Kidney (tissue), 14 donors: ENCODE data around the gene MAN1A1. TPM values are rescaled to one million over a fixed set of nuclear protein-coding genes. Genes with fewer than 3 reads are reported as not detected.

Experiments used
- DNase-seq, 5 donors: peaks; one replicate each; pipeline ENCODE4 v3.0.0-alpha.2; 2013 to 2020
- FAIRE-seq: peaks from 2 replicates; lab custom pipeline; 2012; peaks lifted over from hg19 to GRCh38; lab: Jason Lieb, UNC
- H3K27ac ChIP-seq, 2 donors: one replicate each; pipeline ENCODE4 v1.7.0; 2013; ENCODE audit warnings: low read depth in 2 of 2, low read length in 2 of 2, inconsistent platforms in 1 of 2
- H3K27me3 ChIP-seq: one replicate; pipeline ENCODE4 v1.7.1; 2013; ENCODE audit warnings: low read length, inconsistent platforms; ENCODE audit not compliant: control insufficient read depth, insufficient read depth
- H3K36me3 ChIP-seq, 3 donors: one replicate each; pipeline versions ENCODE4 v1.7.0 to v1.7.1; 2013; ENCODE audit warnings: low read length in 3 of 3, control low read depth in 1 of 3, inconsistent platforms in 1 of 3; ENCODE audit not compliant: insufficient read depth in 3 of 3, control insufficient read depth in 2 of 3
- H3K4me1 ChIP-seq, 3 donors: one replicate each; pipeline versions ENCODE4 v1.7.0 to v1.7.1; 2013; ENCODE audit warnings: low read length in 3 of 3, inconsistent platforms in 1 of 3, low read depth in 1 of 3; ENCODE audit not compliant: control insufficient read depth in 2 of 3, insufficient read depth in 2 of 3
- H3K4me3 ChIP-seq, 3 donors: one replicate each; pipeline versions ENCODE4 v1.7.0 to v1.8.1; 2013; ENCODE audit warnings: low read length in 3 of 3, control low read depth in 1 of 3, inconsistent platforms in 1 of 3
- H3K9ac ChIP-seq, 3 donors: one replicate each; pipeline versions ENCODE4 v1.7.0 to v1.7.1; 2013; ENCODE audit warnings: low read length in 3 of 3, control low read depth in 1 of 3, inconsistent platforms in 1 of 3
- H3K9me3 ChIP-seq, 3 donors: one replicate each; pipeline versions ENCODE4 v1.7.0 to v1.7.1; 2013; ENCODE audit warnings: low read length in 3 of 3, control low read depth in 1 of 3, inconsistent platforms in 1 of 3; ENCODE audit not compliant: control insufficient read depth in 2 of 3, insufficient read depth in 1 of 3
- CTCF ChIP-seq: IDR thresholded peaks from 3 replicates; pipeline ENCODE4 v1.5.1; 2012; ENCODE audit warnings: mild to moderate bottlenecking, moderate library complexity, borderline replicate concordance; ENCODE audit not compliant: insufficient read depth; ENCODE audit errors: extremely low read depth
- intact Hi-C: fragments of 100-400 bp; cut with DNase I; formaldehyde crosslinking; loops from one replicate; pipeline ENCODE4 v1.11.1; 2022
- polyA plus RNA-seq: library from polyadenylated mRNA; stranded (reverse); fragments of 350-450 nt; fragmentation: Illumina TruSeq; extraction: RNeasy Lipid Tissue Mini Kit (QIAGEN cat#74804); gene quantifications from one replicate; pipeline ENCODE4 v1.2.3, GENCODE V29; 2014; ENCODE audit warnings: low read depth, low replicate concordance; ENCODE audit not compliant: insufficient read depth
- total RNA-seq: library from RNA; stranded (reverse); fragmentation: NEBNext Ultra II Directional; extraction: Animal tissue kit (Norgen Biotek cat#: 25700); gene quantifications from one replicate; pipeline ENCODE4 v1.2.1, GENCODE V29; 2021
- donor health status: control.
- donor health status: control.
- donor health status: control.
- donor health status: control.
- donor health status: control.
- donor health status: DM: yes; HTN: yes; CAD: no.
- donor health status: Normal renal cell carcinoma (clear cell type).

MAN1A1 gene
- total and polyA plus RNA-seq, 2 donors from 2014 or later = 30.4 to 68.5 TPM

DNA sequence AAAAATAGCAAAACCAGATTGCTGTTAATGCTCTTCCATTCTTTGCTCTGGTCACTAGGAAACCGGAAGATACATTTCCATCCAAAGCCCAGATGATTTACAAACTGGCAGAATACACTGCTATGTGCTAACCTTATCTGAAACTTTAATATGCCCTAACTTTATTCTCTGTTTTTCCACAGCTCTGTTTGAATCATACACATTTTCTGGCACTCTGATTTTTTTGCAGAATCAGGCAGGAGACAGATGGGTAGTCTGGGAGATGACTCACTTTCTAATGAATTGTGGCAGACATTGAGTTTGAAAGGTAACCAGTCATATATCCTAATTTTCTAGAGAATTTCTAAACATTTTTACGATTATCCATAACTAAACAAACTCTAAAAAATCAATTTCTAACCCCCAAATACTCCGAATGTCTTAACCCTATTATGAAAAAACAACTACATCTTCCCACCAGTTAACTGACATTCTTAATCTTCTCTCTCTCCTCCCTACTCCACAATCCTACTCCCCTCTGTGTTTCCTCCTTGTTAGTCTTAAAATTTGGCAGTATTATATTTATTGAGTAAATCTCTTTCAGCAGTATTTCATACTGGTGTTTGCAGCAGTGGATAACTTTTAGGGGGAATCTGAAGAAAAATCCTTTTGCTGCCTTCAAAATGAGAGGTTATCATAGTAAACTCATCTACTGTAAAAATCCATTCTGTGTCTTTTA is 63.5 kb downstream of the MAN1A1 start:
- H3K9ac ChIP-seq = no peak overlapping the region
- no peak for DNase-seq
- H3K4me1 ChIP-seq = peaks cover 0 to 14% (median 7%) of the 10 kb centered on the region in 3 donors
- no peak overlapping the region for H3K4me3 ChIP-seq
- TF ChIP-seq CTCF = no peak
- H3K9me3 ChIP-seq = no peaks in the 10 kb centered on the region
- FAIRE-seq = no peak
- H3K36me3 ChIP-seq = no peaks in the 10 kb centered on the region
- intact Hi-C loops = no loop called here
- no peak overlapping the region for H3K27ac ChIP-seq
- H3K27me3 ChIP-seq = no peaks in the 10 kb centered on the region

- no peaks in the 10 kb centered on the region for H3K36me3 ChIP-seq
- TF ChIP-seq CTCF = no peak
- no peak overlapping the region for H3K9ac ChIP-seq
- DNase-seq (no peak), FAIRE-seq (no peak)
- H3K4me1 ChIP-seq = peaks cover 0 to 14% (median 7%) of the 10 kb centered on the region in 3 donors
- H3K4me3 ChIP-seq = no peak overlapping the region
- no peaks in the 10 kb centered on the region for H3K9me3 ChIP-seq
- intact Hi-C loops = no loop called here
- H3K27ac ChIP-seq = no peak overlapping the region
- no peaks in the 10 kb centered on the region for H3K27me3 ChIP-seq
These were observed 64.6 kb downstream of the MAN1A1 start for GRCh38 chr6:119284861-119285521.

DNA sequence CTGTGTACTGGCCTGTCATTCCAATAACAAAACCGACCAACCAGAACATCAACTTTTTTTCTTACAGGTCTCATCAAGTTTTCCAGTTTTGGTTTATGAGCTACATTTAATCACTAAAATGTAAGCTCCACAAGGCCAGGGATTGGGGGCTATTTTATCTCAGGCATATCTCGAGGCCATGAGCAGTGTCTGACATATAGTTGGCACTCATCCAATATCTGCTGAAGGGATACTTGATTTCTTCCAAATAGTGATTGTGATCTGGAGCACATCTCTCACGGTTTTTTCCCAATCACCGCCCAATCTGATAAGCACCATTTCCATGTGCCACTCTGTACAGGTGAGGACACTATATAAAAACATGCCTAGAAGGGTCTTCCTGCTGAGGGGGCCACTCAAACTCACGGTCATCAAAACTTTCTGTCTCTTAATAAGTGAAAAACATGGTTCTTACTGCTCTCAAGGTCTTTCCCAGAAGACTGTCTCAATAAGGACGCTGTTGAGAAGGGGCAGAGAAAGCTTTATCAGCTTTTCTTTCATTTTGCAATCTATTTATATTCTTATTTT is 65.5 kb downstream of the MAN1A1 start:
- no peaks in the 10 kb centered on the region for H3K36me3 ChIP-seq
- FAIRE-seq (no peak), DNase-seq (no peak)
- H3K27me3 ChIP-seq = no peaks in the 10 kb centered on the region
- intact Hi-C loops = no loop called here
- no peaks in the 10 kb centered on the region for H3K9me3 ChIP-seq
- no peak overlapping the region for H3K9ac ChIP-seq
- peaks cover 0 to 14% (median 7%) of the 10 kb centered on the region in 3 donors for H3K4me1 ChIP-seq
- H3K27ac ChIP-seq = peak overlapping the region in 1 of 2 donors; percentile 5
- TF ChIP-seq CTCF = no peak
- peak overlapping the region in 1 of 3 donors; percentile 3 for H3K4me3 ChIP-seq
